Omental fat pad (tissue), 4 donors: Measurements from ENCODE around the gene ECE2. TPM values are rescaled to one million over a fixed set of nuclear protein-coding genes. Genes with fewer than 3 reads are reported as not detected.

Source experiments
- ATAC-seq: fragments of 150-250 bp; one replicate; pipeline ENCODE4 v1.9.1; 2016; ENCODE audit warnings: mild to moderate bottlenecking, moderate library complexity; ENCODE audit not compliant: low FRiP score
- DNase-seq: peaks from one replicate; pipeline ENCODE4 v3.0.0-alpha.2; 2019; ENCODE audit warnings: low spot score
- CTCF ChIP-seq, 3 donors: fragments of 450-650 bp; IDR thresholded peaks; one replicate each; pipeline ENCODE4 v1.5.1; 2016 to 2017; ENCODE audit warnings: antibody characterized with exemption in 3 of 3, mild to moderate bottlenecking in 3 of 3, moderate library complexity in 2 of 3
- total RNA-seq, 4 donors: library from RNA; depleted of rRNA; stranded (reverse); fragments of >200 nt; gene quantifications; one replicate each; pipeline ENCODE4 v1.1.0, GENCODE V29; 2016

The ECE2 gene
- total RNA-seq, 4 donors from 2014 or later = not detected

GRCh38 chr3:184230603-184231528, 45.0 kb upstream of the ECE2 start:
- TF ChIP-seq CTCF (IDR thresholded peaks at IDR 0.05) = no peak
- DNase-seq (no peak), ATAC-seq (no peak)

GRCh38 chr3:184231671-184232070, 44.2 kb upstream of the ECE2 start:
- DNase-seq (no peak), ATAC-seq (no peak)
- no peak for TF ChIP-seq CTCF (IDR thresholded peaks at IDR 0.05)

GRCh38 chr3:184233127-184233843, 42.5 kb upstream of the ECE2 start:
- ATAC-seq (no peak), DNase-seq (no peak)
- TF ChIP-seq CTCF (IDR thresholded peaks at IDR 0.05) = no peak

- peak; percentile 42 for DNase-seq
- peak; percentile 45 for ATAC-seq
- TF ChIP-seq CTCF (IDR thresholded peaks at IDR 0.05) = no peak
These were observed 41.6 kb upstream of the ECE2 start for GRCh38 chr3:184234224-184234623.

GRCh38 chr3:184234671-184235380, 41.0 kb upstream of the ECE2 start:
- DNase-seq (no peak), ATAC-seq (no peak)
- TF ChIP-seq CTCF (IDR thresholded peaks at IDR 0.05) = no peak

GRCh38 chr3:184235381-184236032, 40.3 kb upstream of the ECE2 start:
- ATAC-seq = no peak
- TF ChIP-seq CTCF (IDR thresholded peaks at IDR 0.05) = no peak
- DNase-seq = no peak
